ENCODE data around the gene COPG2. TPM values are rescaled to one million over a fixed set of nuclear protein-coding genes. Genes with fewer than 3 reads are reported as not detected.

COPG2 gene
- total and polyA plus RNA-seq, 2 of the 4 experiments (the other 2 are of a cell fraction) = 18.1 to 50.0 TPM

- no peak overlapping the region for H3K18ac ChIP-seq (ENCODE audit: low read depth, low read length)
- H3K9ac ChIP-seq (ENCODE audit: low read depth, low read length) = no peak overlapping the region
- no peak overlapping the region for H4K91ac ChIP-seq (ENCODE audit: insufficient read depth, low read depth, low read length)
- no peak overlapping the region for H2AK9ac ChIP-seq (replicated peaks; ENCODE audit: low read depth, low read length, poor library complexity)
- H2AK5ac ChIP-seq (ENCODE audit: low read depth, low read length) = no peak overlapping the region
- no peak overlapping the region for H2BK120ac ChIP-seq (ENCODE audit: low read depth, low read length)
- no peak for TF ChIP-seq NFE2L2 (IDR thresholded peaks at IDR 0.05; ENCODE audit: low read depth, low read length)
- TF ChIP-seq, protein P1, sequence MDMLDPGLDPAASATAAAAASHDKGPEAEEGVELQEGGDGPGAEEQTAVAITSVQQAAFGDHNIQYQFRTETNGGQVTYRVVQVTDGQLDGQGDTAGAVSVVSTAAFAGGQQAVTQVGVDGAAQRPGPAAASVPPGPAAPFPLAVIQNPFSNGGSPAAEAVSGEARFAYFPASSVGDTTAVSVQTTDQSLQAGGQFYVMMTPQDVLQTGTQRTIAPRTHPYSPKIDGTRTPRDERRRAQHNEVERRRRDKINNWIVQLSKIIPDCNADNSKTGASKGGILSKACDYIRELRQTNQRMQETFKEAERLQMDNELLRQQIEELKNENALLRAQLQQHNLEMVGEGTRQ (IDR thresholded peaks at IDR 0.05; ENCODE audit: low read depth, low read length) = peak; percentile 85
- no peak for TF ChIP-seq RCOR1 (IDR thresholded peaks at IDR 0.05; ENCODE audit: insufficient replicate concordance, low read length)
- no peak for TF ChIP-seq FOS (IDR thresholded peaks at IDR 0.05; ENCODE audit: low read depth, low read length)
- TF ChIP-seq MXI1 (IDR thresholded peaks at IDR 0.05; ENCODE audit: borderline replicate concordance, low read depth, low read length) = no peak
- no peak for TF ChIP-seq RAD21 (IDR thresholded peaks at IDR 0.05; ENCODE audit: low read length)
- TF ChIP-seq, protein P2, sequence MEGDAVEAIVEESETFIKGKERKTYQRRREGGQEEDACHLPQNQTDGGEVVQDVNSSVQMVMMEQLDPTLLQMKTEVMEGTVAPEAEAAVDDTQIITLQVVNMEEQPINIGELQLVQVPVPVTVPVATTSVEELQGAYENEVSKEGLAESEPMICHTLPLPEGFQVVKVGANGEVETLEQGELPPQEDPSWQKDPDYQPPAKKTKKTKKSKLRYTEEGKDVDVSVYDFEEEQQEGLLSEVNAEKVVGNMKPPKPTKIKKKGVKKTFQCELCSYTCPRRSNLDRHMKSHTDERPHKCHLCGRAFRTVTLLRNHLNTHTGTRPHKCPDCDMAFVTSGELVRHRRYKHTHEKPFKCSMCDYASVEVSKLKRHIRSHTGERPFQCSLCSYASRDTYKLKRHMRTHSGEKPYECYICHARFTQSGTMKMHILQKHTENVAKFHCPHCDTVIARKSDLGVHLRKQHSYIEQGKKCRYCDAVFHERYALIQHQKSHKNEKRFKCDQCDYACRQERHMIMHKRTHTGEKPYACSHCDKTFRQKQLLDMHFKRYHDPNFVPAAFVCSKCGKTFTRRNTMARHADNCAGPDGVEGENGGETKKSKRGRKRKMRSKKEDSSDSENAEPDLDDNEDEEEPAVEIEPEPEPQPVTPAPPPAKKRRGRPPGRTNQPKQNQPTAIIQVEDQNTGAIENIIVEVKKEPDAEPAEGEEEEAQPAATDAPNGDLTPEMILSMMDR (conservative IDR thresholded peaks at IDR 0.05; ENCODE audit: low read depth, low read length) = no peak
- no peak overlapping the region for H2BK5ac ChIP-seq (ENCODE audit: low read depth, low read length, poor library complexity, severe bottlenecking)
- H2AFZ ChIP-seq (replicated peaks; ENCODE audit: low read length, poor library complexity) = peak overlapping the region; percentile 50
- H3K27me3 ChIP-seq (ENCODE audit: control insufficient read depth, insufficient read depth, low read length) = peaks cover 5% of the 10 kb centered on the region
- H2BK15ac ChIP-seq (ENCODE audit: low read depth, low read length) = no peak overlapping the region; the same call in 2 of the 3 replicates
- peak; percentile 85 for ATAC-seq (ENCODE audit: low read depth)
- H3K79me1 ChIP-seq (ENCODE audit: low read depth in 1 of 2, low read length in 2 of 2) = no peaks in the 10 kb centered on the region
- H3K23ac ChIP-seq (ENCODE audit: low read depth, low read length) = 0 out of 2 replicates have a peak overlapping the region, but pooled peaks have one; percentile 16
- no peak overlapping the region for H3K27ac ChIP-seq (ENCODE audit: insufficient read depth, low read length)
- dilution Hi-C loops (cut with HindIII; ENCODE audit: low sequenced_read_pairs, unreplicated experiment) = no loop called here
- intact Hi-C loops (cut with micrococcal nuclease) = no loop called here
- H3K9me3 ChIP-seq (ENCODE audit: control insufficient read depth, insufficient read depth, low read length) = peaks cover 4% of the 10 kb centered on the region
- in situ Hi-C loops (cut with MboI; ENCODE audit: low sequenced_read_pairs) = loop anchor here (10.0 kb wide), 1 partner anchor 407 kb away; the partner anchor contains the start of gene KLHDC10
- H3K4me2 ChIP-seq (ENCODE audit: low read depth, low read length) = no peak overlapping the region
- no peak overlapping the region for H3K56ac ChIP-seq (ENCODE audit: extremely low read depth, insufficient read depth, low read length)
- H3K4me1 ChIP-seq (ENCODE audit: control insufficient read depth, insufficient read depth, low read length) = no peaks in the 10 kb centered on the region
- no peak overlapping the region for H3K14ac ChIP-seq (replicated peaks; ENCODE audit: low read depth, low read length)
- no peak overlapping the region for H2BK20ac ChIP-seq (ENCODE audit: low read depth, low read length)
- no TSS peak for BruUV-seq (replicated peaks)
- WGBS, 2 experiments (ENCODE audit: extremely low coverage in 2 of 2, insufficient read length in 1 of 2) = no CpG with 5 or more reads among the region's 1 CpG
- H3K4ac ChIP-seq (ENCODE audit: low read depth, low read length) = no peak overlapping the region
- peak; percentile 44 for DNase-seq
- H4K20me1 ChIP-seq (ENCODE audit: insufficient read depth, low read length) = no peaks in the 10 kb centered on the region
- ChIA-PET POLR2A (ENCODE audit: unreplicated experiment) (no interaction called here), CTCF (interaction anchor here (0.6 kb wide), 1 partner anchor 59 kb away, joined by 4 read pairs; no protein-coding TSS in a partner anchor)
- H3K36me3 ChIP-seq (ENCODE audit: control insufficient read depth, insufficient read depth, low read length) = no peaks in the 10 kb centered on the region
- no peak overlapping the region for H4K8ac ChIP-seq (ENCODE audit: low read depth in 2 of 2, low read length in 2 of 2)
- H4K5ac ChIP-seq (ENCODE audit: low read depth, low read length) = no peak overlapping the region
- no peaks in the 10 kb centered on the region for H3K9me1 ChIP-seq (ENCODE audit: insufficient read depth, low read length)
- H3K4me3 ChIP-seq (ENCODE audit: insufficient read depth, low read depth, low read length) = no peak overlapping the region
Observed at GRCh38 chr7:130481898-130482297, 186.7 kb downstream of the COPG2 start.
